PC-3 (cell line): ENCODE data around the gene SART3.

Experiments used
- CTCF ChIP-seq: fragments of 300-600 bp; sonication (generic); conservative IDR thresholded peaks from 2 replicates; pipeline ENCODE4 v1.5.1; 2017; ENCODE audit warnings: antibody characterized with exemption, low read depth, mild to moderate bottlenecking, low read length
- EZH2 ChIP-seq: fragments of 300-600 bp; sonication (generic); IDR thresholded peaks from one replicate; pipeline ENCODE4 v1.6.1; 2017; ENCODE audit warnings: antibody characterized with exemption, mild to moderate bottlenecking, low read length; ENCODE audit not compliant: unreplicated experiment
- EZH2phosphoT487 ChIP-seq: fragments of 300-600 bp; sonication (generic); IDR thresholded peaks from 2 replicates; pipeline ENCODE4 v1.6.1; 2018; ENCODE audit warnings: mild to moderate bottlenecking, antibody characterized with exemption, low read length, borderline replicate concordance

GRCh38 chr12:108542320-108542719 is 18.7 kb downstream of the SART3 start:
- no peak for TF ChIP-seq CTCF
- TF ChIP-seq EZH2phosphoT487: no peak
- TF ChIP-seq EZH2: no peak
